Osteocyte (in vitro differentiated cells): ENCODE measurements around the gene NHERF1. TPM values are rescaled to one million over a fixed set of nuclear protein-coding genes. Genes with fewer than 3 reads are reported as not detected.

Experiments
- DNase-seq: peaks from one replicate; pipeline ENCODE4 v3.0.0; 2021; ENCODE audit warnings: mixed read lengths; ENCODE audit not compliant: unreplicated experiment; ENCODE audit errors: extremely low spot score
- H3K27ac Mint-ChIP-seq: one replicate; pipeline ENCODE4 v1.8.0; 2021; ENCODE audit warnings: mild to moderate bottlenecking, mixed read lengths; ENCODE audit not compliant: unreplicated experiment
- H3K27me3 Mint-ChIP-seq: one replicate; pipeline ENCODE4 v1.8.0; 2021; ENCODE audit warnings: mixed read lengths; ENCODE audit not compliant: unreplicated experiment
- H3K36me3 Mint-ChIP-seq: one replicate; pipeline ENCODE4 v1.8.0; 2021; ENCODE audit warnings: mixed read lengths; ENCODE audit not compliant: unreplicated experiment
- H3K4me1 Mint-ChIP-seq: one replicate; pipeline ENCODE4 v1.8.0; 2021; ENCODE audit warnings: mixed read lengths; ENCODE audit not compliant: unreplicated experiment
- H3K4me3 Mint-ChIP-seq: one replicate; pipeline ENCODE4 v1.8.0; 2021; ENCODE audit warnings: mild to moderate bottlenecking, moderate library complexity, mixed read lengths; ENCODE audit not compliant: unreplicated experiment
- H3K9me3 Mint-ChIP-seq: one replicate; pipeline ENCODE4 v1.8.0; 2021; ENCODE audit warnings: mixed read lengths; ENCODE audit not compliant: unreplicated experiment
- total RNA-seq: library from RNA; stranded (reverse); gene quantifications from 2 replicates; pipeline ENCODE4 v1.2.1, GENCODE V29; 2021
- TF ChIP-seq, protein P1 (sequence below): fragments of 200-600 bp; sonication (generic); IDR thresholded peaks from 2 replicates; pipeline ENCODE4 v1.5.0; 2021; ENCODE audit warnings: antibody characterized with exemption, mild to moderate bottlenecking, moderate library complexity

NHERF1 gene
- total RNA-seq, 1 donor from 2014 or later: 117 TPM

DNA sequence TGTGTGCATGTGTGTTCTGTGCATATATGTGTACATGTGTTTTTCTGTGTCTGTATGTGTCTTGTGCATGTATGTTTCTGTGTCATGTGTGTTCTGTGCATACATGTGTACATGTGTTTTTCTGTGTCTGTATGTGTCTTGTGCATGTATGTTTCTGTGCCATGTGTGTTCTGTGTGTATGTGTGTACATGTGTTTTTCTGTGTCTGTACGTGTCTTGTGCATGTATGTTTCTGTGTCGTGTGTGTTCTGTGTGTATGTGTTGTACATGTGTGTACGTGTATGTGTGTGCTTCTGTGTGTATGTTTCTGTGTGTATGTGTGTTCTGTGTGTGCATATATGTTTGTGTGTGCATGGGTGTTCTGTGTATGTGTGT is 19.7 kb upstream of the NHERF1 start:
- Mint-ChIP-seq H3K27me3 (peaks cover 10% of the 10 kb centered on the region), H3K27ac (no peak overlapping the region), H3K36me3 (no peaks in the 10 kb centered on the region), H3K4me1 (no peaks in the 10 kb centered on the region), H3K4me3 (no peak overlapping the region), H3K9me3 (no peaks in the 10 kb centered on the region)
- DNase-seq: no peak
- TF ChIP-seq, protein P1, sequence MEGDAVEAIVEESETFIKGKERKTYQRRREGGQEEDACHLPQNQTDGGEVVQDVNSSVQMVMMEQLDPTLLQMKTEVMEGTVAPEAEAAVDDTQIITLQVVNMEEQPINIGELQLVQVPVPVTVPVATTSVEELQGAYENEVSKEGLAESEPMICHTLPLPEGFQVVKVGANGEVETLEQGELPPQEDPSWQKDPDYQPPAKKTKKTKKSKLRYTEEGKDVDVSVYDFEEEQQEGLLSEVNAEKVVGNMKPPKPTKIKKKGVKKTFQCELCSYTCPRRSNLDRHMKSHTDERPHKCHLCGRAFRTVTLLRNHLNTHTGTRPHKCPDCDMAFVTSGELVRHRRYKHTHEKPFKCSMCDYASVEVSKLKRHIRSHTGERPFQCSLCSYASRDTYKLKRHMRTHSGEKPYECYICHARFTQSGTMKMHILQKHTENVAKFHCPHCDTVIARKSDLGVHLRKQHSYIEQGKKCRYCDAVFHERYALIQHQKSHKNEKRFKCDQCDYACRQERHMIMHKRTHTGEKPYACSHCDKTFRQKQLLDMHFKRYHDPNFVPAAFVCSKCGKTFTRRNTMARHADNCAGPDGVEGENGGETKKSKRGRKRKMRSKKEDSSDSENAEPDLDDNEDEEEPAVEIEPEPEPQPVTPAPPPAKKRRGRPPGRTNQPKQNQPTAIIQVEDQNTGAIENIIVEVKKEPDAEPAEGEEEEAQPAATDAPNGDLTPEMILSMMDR: no peak

DNA sequence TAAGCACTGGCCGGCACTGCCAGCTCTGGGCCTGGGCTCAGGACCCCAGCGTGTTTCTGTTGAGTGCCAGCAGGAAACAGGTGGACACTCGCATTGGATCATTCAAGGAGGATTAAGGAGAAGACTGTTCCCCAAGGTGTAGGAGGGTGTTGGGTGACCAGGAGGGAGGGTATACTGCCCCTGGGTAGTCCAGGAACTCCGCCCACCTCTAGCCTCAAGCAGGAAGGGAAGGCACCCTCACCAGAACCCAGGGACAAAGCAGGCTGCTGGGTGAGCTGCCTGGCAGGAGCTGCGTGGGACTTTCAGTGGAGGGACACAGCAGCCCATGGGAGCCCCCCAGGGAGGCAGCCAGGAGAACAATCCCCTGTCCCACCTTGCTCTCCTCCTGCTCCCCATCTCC is 19.1 kb upstream of the NHERF1 start:
- peaks cover 4% of the 10 kb centered on the region for H3K27me3 Mint-ChIP-seq
- TF ChIP-seq, protein P1: no peak
- DNase-seq: no peak
- no peak overlapping the region for H3K27ac Mint-ChIP-seq
- H3K4me1 Mint-ChIP-seq: no peaks in the 10 kb centered on the region
- no peaks in the 10 kb centered on the region for H3K9me3 Mint-ChIP-seq
- H3K4me3 Mint-ChIP-seq: no peak overlapping the region
- H3K36me3 Mint-ChIP-seq: no peaks in the 10 kb centered on the region

DNA sequence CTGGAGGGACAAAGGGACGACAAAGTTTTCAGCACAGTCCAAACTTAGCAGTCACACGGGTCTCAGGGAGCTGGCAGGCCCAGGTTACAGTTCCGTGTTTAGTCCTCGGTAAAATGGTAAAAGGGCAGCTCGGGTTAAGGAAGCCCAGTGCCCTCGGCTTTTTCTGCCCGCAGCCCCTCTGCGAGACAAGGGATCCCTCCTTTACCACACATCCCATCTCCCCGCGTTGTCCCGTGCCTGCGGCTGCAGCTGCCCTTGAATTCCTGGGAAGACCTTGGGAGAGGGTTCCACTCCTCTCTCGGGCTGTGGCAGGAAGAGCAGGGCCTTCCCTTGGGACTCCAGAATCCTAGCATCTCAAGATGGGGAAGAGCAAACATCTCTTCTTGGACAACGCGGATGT is 18.6 kb upstream of the NHERF1 start:
- no peak for DNase-seq
- Mint-ChIP-seq H3K27me3 (peaks cover 5% of the 10 kb centered on the region), H3K9me3 (no peaks in the 10 kb centered on the region), H3K4me1 (no peaks in the 10 kb centered on the region), H3K36me3 (no peaks in the 10 kb centered on the region), H3K4me3 (no peak overlapping the region), H3K27ac (no peak overlapping the region)
- TF ChIP-seq, protein P1: no peak

DNA sequence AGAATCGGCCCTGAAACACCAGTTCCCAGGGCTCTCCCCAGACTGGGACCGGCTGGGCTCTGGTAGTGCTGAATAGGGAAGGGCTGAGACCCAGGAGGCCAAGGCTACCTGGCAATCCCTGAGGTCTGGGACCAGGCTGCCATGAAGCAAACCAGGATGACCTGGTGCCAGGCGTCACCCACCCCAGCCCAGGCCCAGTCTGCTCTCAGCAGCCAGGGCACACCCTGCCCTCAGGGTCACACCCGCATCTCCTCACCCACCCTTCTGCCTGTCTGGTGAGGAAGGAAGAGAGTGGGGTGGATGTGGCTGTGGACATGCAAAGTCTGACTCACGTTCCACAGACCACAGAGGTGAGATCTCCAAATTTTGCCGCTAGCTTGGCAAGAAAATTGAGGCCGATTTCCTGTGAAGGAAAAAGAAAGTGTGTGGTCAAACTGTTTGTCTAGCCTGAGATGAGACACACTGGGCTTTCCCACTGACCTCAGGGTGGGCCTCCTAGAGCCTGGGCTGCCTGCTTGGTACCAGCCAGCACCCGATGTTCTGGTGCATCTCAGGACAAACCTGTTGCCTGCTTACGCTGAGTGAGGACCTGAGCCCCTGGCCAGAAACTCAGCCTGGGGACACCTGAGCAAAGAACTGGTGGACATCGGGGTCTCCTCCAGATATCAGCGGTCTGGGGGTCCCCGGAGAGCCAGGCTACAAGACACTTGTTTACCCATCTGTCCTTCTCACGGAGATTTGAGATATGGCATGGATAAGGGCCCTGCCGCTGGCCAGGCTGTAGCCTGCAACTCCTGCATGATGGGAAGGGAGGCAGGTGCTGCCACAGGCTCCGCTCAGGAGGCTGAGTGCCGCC is 17.7 kb upstream of the NHERF1 start:
- TF ChIP-seq, protein P1: no peak
- H3K4me1 Mint-ChIP-seq: no peaks in the 10 kb centered on the region
- H3K27me3 Mint-ChIP-seq: peaks cover 11% of the 10 kb centered on the region
- no peak for DNase-seq
- H3K4me3 Mint-ChIP-seq: no peak overlapping the region
- H3K9me3 Mint-ChIP-seq: no peaks in the 10 kb centered on the region
- no peaks in the 10 kb centered on the region for H3K36me3 Mint-ChIP-seq
- H3K27ac Mint-ChIP-seq: no peak overlapping the region

DNA sequence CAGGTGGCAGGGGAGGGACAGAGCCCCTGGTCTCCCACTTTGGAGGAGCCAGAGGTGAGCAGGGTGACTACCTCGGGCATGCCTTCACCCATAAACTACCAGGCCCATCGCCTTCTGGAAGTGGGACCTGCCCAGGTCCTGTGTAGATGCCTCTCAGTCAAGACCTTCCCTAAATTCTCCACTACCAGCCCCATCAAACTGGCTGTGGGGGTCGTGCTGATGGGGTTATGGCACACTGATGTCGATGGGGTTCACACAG is 17.2 kb upstream of the NHERF1 start:
- no peaks in the 10 kb centered on the region for H3K9me3 Mint-ChIP-seq
- H3K36me3 Mint-ChIP-seq: no peaks in the 10 kb centered on the region
- H3K4me1 Mint-ChIP-seq: no peaks in the 10 kb centered on the region
- peaks cover 17% of the 10 kb centered on the region for H3K27me3 Mint-ChIP-seq
- H3K4me3 Mint-ChIP-seq: no peak overlapping the region
- H3K27ac Mint-ChIP-seq: no peak overlapping the region
- TF ChIP-seq, protein P1: no peak
- no peak for DNase-seq
